ENCODE data around the gene INSM1. TPM values are rescaled to one million over a fixed set of nuclear protein-coding genes. Genes with fewer than 3 reads are reported as not detected.

INSM1 gene
- total and polyA plus RNA-seq, 10 of the 15 experiments (the other 5 are each of a cell fraction or from before 2014, with no cell fraction given): 0.03 to 0.11 (median 0.04) TPM; not detected in 7

- no peak overlapping the region for H2AFZ ChIP-seq (ENCODE audit: control insufficient read depth, low read depth, low read length)
- no peak overlapping the region for H3K4me3 ChIP-seq
- RAD21 ChIA-PET (ENCODE audit: unreplicated experiment): no interaction called here
- H3K4me1 ChIP-seq (ENCODE audit: control insufficient read depth, insufficient read depth, low read length): no peaks in the 10 kb centered on the region
- peaks cover 24 to 44% of the 10 kb centered on the region in 2 experiments for H3K27me3 ChIP-seq (replicated peaks in 1 of 2; ENCODE audit: control insufficient read depth in 2 of 2, insufficient read depth in 2 of 2, low read length in 1 of 2)
- WGBS (ENCODE audit: insufficient coverage, insufficient replicate concordance, low lambda C conversion rate, missing lambda C conversion rate): 14% methylated on average over 18 of the region's 18 CpGs
- no peak overlapping the region for H3K27ac ChIP-seq (ENCODE audit: control insufficient read depth, insufficient read depth)
- in situ Hi-C loops (cut with MboI): no loop called here
- no peak overlapping the region for H3K4me2 ChIP-seq (ENCODE audit: control insufficient read depth, insufficient read depth)
- no peaks in the 10 kb centered on the region for H3K79me2 ChIP-seq (ENCODE audit: control insufficient read depth, insufficient read depth, low read length)
- H3K36me3 ChIP-seq (ENCODE audit: control insufficient read depth in 2 of 2, insufficient read depth in 2 of 2, low read length in 1 of 2): no peaks in the 10 kb centered on the region
- ATAC-seq: no peak
- DNase-seq (ENCODE audit: low read depth, low spot score): no peak
- no peak for FAIRE-seq
- TF ChIP-seq TCF7 (IDR thresholded peaks at IDR 0.05; ENCODE audit: borderline replicate concordance): no peak
- TF ChIP-seq TCF3 (IDR thresholded peaks at IDR 0.05; ENCODE audit: borderline replicate concordance, insufficient read depth, low read depth, low read length): no peak
- no peak for TF ChIP-seq POLR2A (IDR thresholded peaks at IDR 0.05; ENCODE audit: low read depth, low read length)
- no peak for TF ChIP-seq MLLT1 (IDR thresholded peaks at IDR 0.05)
- no peak for TF ChIP-seq ATF2 (IDR thresholded peaks at IDR 0.05; ENCODE audit: low read length)
- no peak for TF ChIP-seq SKIL (IDR thresholded peaks at IDR 0.05; ENCODE audit: low read depth, poor library complexity, severe bottlenecking)
- no peak for TF ChIP-seq E2F4 (IDR thresholded peaks at IDR 0.05; ENCODE audit: low read depth, low read length)
- POLR2A ChIA-PET: no interaction called here
- SMC1A ChIA-PET (ENCODE audit: uncharacterized antibody, unreplicated experiment): no interaction called here
- H3K9ac ChIP-seq (ENCODE audit: control insufficient read depth, insufficient read depth, low read length): no peak overlapping the region
- H4K20me1 ChIP-seq (ENCODE audit: control insufficient read depth, insufficient read depth): no peaks in the 10 kb centered on the region
- H3K9me3 ChIP-seq (replicated peaks; ENCODE audit: control insufficient read depth, insufficient read depth, low read length): no peaks in the 10 kb centered on the region
- CTCF ChIA-PET: no interaction called here
- no TSS peak for BruUV-seq (replicated peaks)
- intact Hi-C loops (cut with micrococcal nuclease; ENCODE audit: unreplicated experiment): loop anchor here (10.0 kb wide), 2 partner anchors 119 to 281 kb away; no protein-coding TSS in a partner anchor
Measured at GRCh38 chr20:20365480-20366161, 2.3 kb upstream of the INSM1 start.

Data from GM12878 (cell line).